HFFc6 (cell line): ENCODE results near the gene GRIP1. TPM values are rescaled to one million over a fixed set of nuclear protein-coding genes. Genes with fewer than 3 reads are reported as not detected.

Experiments
- DNase-seq: peaks from one replicate; pipeline ENCODE4 v3.0.0-alpha.2; 2018
- H3K27ac Mint-ChIP-seq: 2 replicates; pipeline ENCODE4 v1.8.0; 2020; ENCODE audit warnings: mild to moderate bottlenecking, mixed read lengths
- H3K27me3 Mint-ChIP-seq: 2 replicates; pipeline ENCODE4 v1.8.0; 2021; ENCODE audit warnings: mild to moderate bottlenecking, moderate library complexity, mixed read lengths; ENCODE audit not compliant: insufficient read depth
- H3K36me3 Mint-ChIP-seq: 2 replicates; pipeline ENCODE4 v1.8.0; 2021; ENCODE audit warnings: low read depth, mixed read lengths
- H3K4me1 Mint-ChIP-seq: 2 replicates; pipeline ENCODE4 v1.8.0; 2020; ENCODE audit warnings: low read depth, mixed read lengths
- H3K4me3 Mint-ChIP-seq: 2 replicates; pipeline ENCODE4 v1.8.0; 2020; ENCODE audit warnings: mild to moderate bottlenecking, moderate library complexity, mixed read lengths
- H3K9me3 Mint-ChIP-seq: 2 replicates; pipeline ENCODE4 v1.8.0; 2020; ENCODE audit warnings: mild to moderate bottlenecking, mixed read lengths
- CTCF ChIP-seq: fragments of 200-600 bp; sonication (generic); IDR thresholded peaks from 2 replicates; pipeline ENCODE4 v1.5.0; 2021; ENCODE audit warnings: antibody characterized with exemption, mild to moderate bottlenecking
- total RNA-seq, 6 experiments: library from RNA; stranded (reverse); fragmentation: NEBNext Ultra II Directional; extraction: Animal tissue kit (Norgen Biotek cat#: 25700); gene quantifications; 2 replicates in 1 of 6; 3 replicates in 5 of 6; pipeline ENCODE4 v1.2.3, GENCODE V29; 2021

The GRIP1 gene
- total RNA-seq, 6 experiments from 2014 or later: 0.31 to 0.60 TPM; not detected in 4

- H3K27ac Mint-ChIP-seq: no peak overlapping the region
- H3K9me3 Mint-ChIP-seq: no peaks in the 10 kb centered on the region
- no peak overlapping the region for H3K4me3 Mint-ChIP-seq
- no peak for TF ChIP-seq CTCF
- H3K36me3 Mint-ChIP-seq: no peaks in the 10 kb centered on the region
- DNase-seq: no peak
- no peaks in the 10 kb centered on the region for H3K4me1 Mint-ChIP-seq
- peaks cover 3% of the 10 kb centered on the region for H3K27me3 Mint-ChIP-seq
Measured at GRCh38 chr12:66496595-66496994, 182.3 kb downstream of the GRIP1 start.

GRCh38 chr12:66495709-66496108, 183.2 kb downstream of the GRIP1 start:
- Mint-ChIP-seq H3K4me1 (no peaks in the 10 kb centered on the region), H3K4me3 (no peak overlapping the region), H3K9me3 (no peaks in the 10 kb centered on the region), H3K27me3 (peaks cover 3% of the 10 kb centered on the region), H3K27ac (no peak overlapping the region), H3K36me3 (no peaks in the 10 kb centered on the region)
- DNase-seq: no peak
- TF ChIP-seq CTCF: no peak

- no peak for DNase-seq
- Mint-ChIP-seq H3K4me3 (no peak overlapping the region), H3K4me1 (no peaks in the 10 kb centered on the region), H3K36me3 (no peaks in the 10 kb centered on the region), H3K9me3 (no peaks in the 10 kb centered on the region), H3K27ac (no peak overlapping the region), H3K27me3 (peaks cover 3% of the 10 kb centered on the region)
- no peak for TF ChIP-seq CTCF
Measured at GRCh38 chr12:66493819-66494218, 185.1 kb downstream of the GRIP1 start.

- H3K27ac Mint-ChIP-seq: no peak overlapping the region
Measured at GRCh38 chr12:66491853-66492252, 187.0 kb downstream of the GRIP1 start.

GRCh38 chr12:66482351-66483203, 196.3 kb downstream of the GRIP1 start:
- Mint-ChIP-seq H3K36me3 (no peaks in the 10 kb centered on the region), H3K27me3 (no peaks in the 10 kb centered on the region), H3K4me1 (no peaks in the 10 kb centered on the region), H3K4me3 (no peak overlapping the region), H3K27ac (no peak overlapping the region), H3K9me3 (peaks cover 21% of the 10 kb centered on the region)
- DNase-seq: no peak
- TF ChIP-seq CTCF: no peak

More at GRCh38 chr12:66491853-66492252, 187.0 kb downstream of the GRIP1 start:
- DNase-seq: no peak
- H3K27me3 Mint-ChIP-seq: peaks cover 2% of the 10 kb centered on the region
- no peaks in the 10 kb centered on the region for H3K4me1 Mint-ChIP-seq
- no peak overlapping the region for H3K4me3 Mint-ChIP-seq
- no peak for TF ChIP-seq CTCF
- no peaks in the 10 kb centered on the region for H3K36me3 Mint-ChIP-seq
- no peaks in the 10 kb centered on the region for H3K9me3 Mint-ChIP-seq
